Smooth muscle cell (in vitro differentiated cells): ENCODE results near the gene CADPS2. TPM values are rescaled to one million over a fixed set of nuclear protein-coding genes. Genes with fewer than 3 reads are reported as not detected.

ENCODE experiments used
- DNase-seq: peaks from one replicate; lab custom pipeline; 2025; ENCODE audit not compliant: unreplicated experiment; lab: John Stamatoyannopoulos, UW
- H2AFZ ChIP-seq: fragments of 200-600 bp; sonication (generic); 2 replicates; pipeline ENCODE4 v1.6.0; 2016; ENCODE audit warnings: antibody characterized with exemption, low read depth, mild to moderate bottlenecking
- H3F3A ChIP-seq: fragments of 200-600 bp; sonication (generic); 2 replicates; pipeline ENCODE4 v1.6.0; 2017; ENCODE audit warnings: antibody characterized with exemption, low read depth
- H3K27ac ChIP-seq: fragments of 200-600 bp; sonication (generic); 2 replicates; pipeline ENCODE4 v1.5.1; 2016; ENCODE audit warnings: low read depth, mild to moderate bottlenecking
- H3K27me3 ChIP-seq: fragments of 200-600 bp; sonication (generic); 2 replicates; pipeline ENCODE4 v1.6.1; 2016; ENCODE audit warnings: low read depth, mild to moderate bottlenecking
- H3K36me3 ChIP-seq: fragments of 200-600 bp; sonication (generic); 2 replicates; pipeline ENCODE4 v1.5.1; 2016; ENCODE audit warnings: low read depth
- H3K4me1 ChIP-seq: fragments of 200-600 bp; sonication (generic); 2 replicates; pipeline ENCODE4 v1.5.1; 2016; ENCODE audit warnings: low read depth
- H3K4me2 ChIP-seq: fragments of 200-600 bp; sonication (generic); 2 replicates; pipeline ENCODE4 v1.6.0; 2016; ENCODE audit warnings: mild to moderate bottlenecking
- H3K4me3 ChIP-seq: fragments of 200-600 bp; sonication (generic); 2 replicates; pipeline ENCODE4 v1.5.1; 2016; ENCODE audit warnings: mild to moderate bottlenecking
- H3K79me2 ChIP-seq: fragments of 200-600 bp; sonication (generic); 2 replicates; pipeline ENCODE4 v1.6.0; 2016; ENCODE audit warnings: low read depth, mild to moderate bottlenecking
- H3K9ac ChIP-seq: fragments of 200-600 bp; sonication (generic); 2 replicates; pipeline ENCODE4 v1.6.0; 2016; ENCODE audit warnings: low read depth
- H3K9me3 ChIP-seq: fragments of 200-600 bp; sonication (generic); replicated peaks from 2 replicates; pipeline ENCODE4 v1.5.1; 2016; ENCODE audit warnings: low read depth
- H4K20me1 ChIP-seq: fragments of 200-600 bp; sonication (generic); 2 replicates; pipeline ENCODE4 v1.6.0; 2016; ENCODE audit warnings: low read depth
- CTCF ChIP-seq: fragments of 200-600 bp; sonication (generic); IDR thresholded peaks from 2 replicates; pipeline ENCODE4 v1.5.1; 2017; ENCODE audit warnings: borderline replicate concordance, mild to moderate bottlenecking, antibody characterized with exemption; ENCODE audit not compliant: insufficient read depth, poor library complexity, severe bottlenecking
- WGBS: methylation state at CpG from one replicate; pipeline ENCODE4 v1.1.7; 2016; ENCODE audit warnings: low lambda C conversion rate; 5-methylcytosine and 5-hydroxymethylcytosine counted together
- polyA plus RNA-seq: library from polyadenylated mRNA; unstranded; fragments of >200 nt; fragmentation: Nextera tagmentation; extraction: Ambion mirVana; gene quantifications from 2 replicates; pipeline ENCODE4 v1.2.1, GENCODE V29; 2016
- total RNA-seq: library from RNA; depleted of rRNA; stranded (reverse); fragments of >200 nt; gene quantifications from 2 replicates; pipeline ENCODE4 v1.2.3, GENCODE V29; 2014

The CADPS2 gene
- total and polyA plus RNA-seq, 2 experiments from 2014 or later = 8.5 to 15.6 TPM

GRCh38 chr7:122546496-122546895 lies 339.8 kb downstream of the CADPS2 start:
- H3K36me3 ChIP-seq = no peaks in the 10 kb centered on the region
- no peaks in the 10 kb centered on the region for H3F3A ChIP-seq
- DNase-seq = no peak
- no peaks in the 10 kb centered on the region for H3K79me2 ChIP-seq
- no peak for TF ChIP-seq CTCF
- H3K27ac ChIP-seq = no peak overlapping the region
- H3K9me3 ChIP-seq = no peaks in the 10 kb centered on the region
- no peak overlapping the region for H3K4me2 ChIP-seq
- H3K9ac ChIP-seq = no peak overlapping the region
- WGBS = 39% methylated on average over 2 of the region's 2 CpGs
- no peak overlapping the region for H3K4me3 ChIP-seq
- no peaks in the 10 kb centered on the region for H4K20me1 ChIP-seq
- no peaks in the 10 kb centered on the region for H3K4me1 ChIP-seq
- H2AFZ ChIP-seq = no peak overlapping the region
- H3K27me3 ChIP-seq = no peaks in the 10 kb centered on the region

GRCh38 chr7:122544463-122544862 lies 341.8 kb downstream of the CADPS2 start:
- no peaks in the 10 kb centered on the region for H3K36me3 ChIP-seq
- DNase-seq = no peak

GRCh38 chr7:122543891-122544290 lies 342.4 kb downstream of the CADPS2 start:
- Histone ChIP-seq H3K27me3 (no peaks in the 10 kb centered on the region), H4K20me1 (no peaks in the 10 kb centered on the region), H3K79me2 (no peaks in the 10 kb centered on the region), H2AFZ (no peak overlapping the region), H3K9ac (no peak overlapping the region), H3K27ac (no peak overlapping the region), H3K4me2 (peak overlapping the region; percentile 42), H3F3A (no peaks in the 10 kb centered on the region), H3K4me3 (no peak overlapping the region), H3K9me3 (no peaks in the 10 kb centered on the region), H3K36me3 (no peaks in the 10 kb centered on the region), H3K4me1 (no peaks in the 10 kb centered on the region)
- no peak for DNase-seq
- WGBS = 26% methylated on average over 2 of the region's 2 CpGs
- TF ChIP-seq CTCF = no peak

More at GRCh38 chr7:122544463-122544862, 341.8 kb downstream of the CADPS2 start:
- H3K9ac ChIP-seq = no peak overlapping the region
- WGBS = 78% methylated on average over 2 of the region's 2 CpGs
- H3K79me2 ChIP-seq = no peaks in the 10 kb centered on the region
- no peaks in the 10 kb centered on the region for H4K20me1 ChIP-seq
- no peak overlapping the region for H3K4me2 ChIP-seq
- H2AFZ ChIP-seq = no peak overlapping the region
- no peak overlapping the region for H3K27ac ChIP-seq
- no peaks in the 10 kb centered on the region for H3K9me3 ChIP-seq
- no peak for TF ChIP-seq CTCF
- H3K4me1 ChIP-seq = no peaks in the 10 kb centered on the region
- H3F3A ChIP-seq = no peaks in the 10 kb centered on the region
- H3K4me3 ChIP-seq = no peak overlapping the region
- H3K27me3 ChIP-seq = no peaks in the 10 kb centered on the region

GRCh38 chr7:122543166-122543565 lies 343.1 kb downstream of the CADPS2 start:
- Histone ChIP-seq H3K36me3 (no peaks in the 10 kb centered on the region), H4K20me1 (no peaks in the 10 kb centered on the region), H3F3A (no peaks in the 10 kb centered on the region), H3K27ac (no peak overlapping the region), H3K4me1 (no peaks in the 10 kb centered on the region), H3K27me3 (no peaks in the 10 kb centered on the region), H2AFZ (no peak overlapping the region), H3K9me3 (no peaks in the 10 kb centered on the region), H3K79me2 (no peaks in the 10 kb centered on the region), H3K9ac (no peak overlapping the region), H3K4me2 (no peak overlapping the region), H3K4me3 (no peak overlapping the region)
- no peak for TF ChIP-seq CTCF
- no peak for DNase-seq
